ENCODE data around the gene EFS.

DNA sequence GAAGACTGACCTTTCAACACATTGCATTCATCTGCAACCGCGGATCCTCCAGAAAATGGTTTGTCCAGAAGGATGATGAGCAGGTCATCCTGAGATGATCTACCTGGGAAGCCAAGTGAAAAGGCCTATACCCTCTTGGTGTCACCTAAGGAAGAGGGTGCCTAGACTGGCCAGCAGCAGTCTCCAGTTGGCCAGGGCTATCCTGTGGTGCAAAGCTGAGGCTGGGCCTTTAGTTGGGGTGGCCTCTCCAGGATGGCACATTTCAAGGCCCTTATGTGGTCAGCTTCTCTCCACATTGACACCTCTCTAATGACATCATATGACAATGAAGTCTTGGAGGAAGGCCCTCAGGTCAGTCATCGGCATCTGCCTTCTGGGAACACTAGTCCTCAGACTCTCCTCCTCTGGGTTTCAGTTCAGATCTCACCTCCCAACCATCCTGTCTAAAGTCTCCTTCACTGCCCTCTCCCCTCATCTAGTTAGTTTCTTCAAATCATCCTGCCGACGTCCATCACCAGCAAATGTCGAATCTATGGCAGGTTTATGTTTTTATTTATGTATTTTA is 9.0 kb downstream of the EFS start:
- TF ChIP-seq GATA3 (IDR thresholded peaks at IDR 0.05; ENCODE audit: low read depth, low read length): no peak
- no peak for TF ChIP-seq GATA2 (IDR thresholded peaks at IDR 0.05; ENCODE audit: low read depth, low read length)

Measured in SH-SY5Y (cell line).